B cell (primary cell): ENCODE results near the gene MFN1. TPM values are rescaled to one million over a fixed set of nuclear protein-coding genes. Genes with fewer than 3 reads are reported as not detected.
A peak's percentile ranks its signal among the peaks of the same experiment; 100 is the strongest.

ENCODE experiments used
- ATAC-seq: fragments of 200-7000 bp; cut with Tn5 transposase; one replicate; pipeline ENCODE4 v1.10.0; 2021; ENCODE audit warnings: low read depth, mild to moderate bottlenecking, moderate number of reproducible peaks, moderate library complexity
- CTCF ChIA-PET: fragments of 350-600 bp; sonication (Branson Sonifier 250); formaldehyde crosslinking; loops from one replicate; lab custom pipeline; 2021; ENCODE audit warnings: antibody characterized with exemption, inconsistent platforms; lab: Charles Lee
- POLR2A ChIA-PET: fragments of 350-600 bp; sonication (Branson Sonifier 250); formaldehyde crosslinking; loops from one replicate; lab custom pipeline; 2021; ENCODE audit warnings: antibody characterized with exemption; lab: Charles Lee
- DNase-seq: peaks from one replicate; pipeline ENCODE4 v3.0.0; 2013
- H2AFZ ChIP-seq: 2 replicates; pipeline ENCODE4 v1.6.1; 2012; ENCODE audit warnings: mild to moderate bottlenecking, low read depth, low read length; ENCODE audit not compliant: insufficient read depth, poor library complexity, severe bottlenecking
- H3K27ac ChIP-seq, 2 donors: 1 replicate in 1 of 2; 2 replicates in 1 of 2; pipeline ENCODE4 v1.5.1; 2012 to 2013; ENCODE audit warnings: low read length in 2 of 2, mild to moderate bottlenecking in 2 of 2, moderate library complexity in 1 of 2
- H3K27me3 ChIP-seq, 4 experiments: fragments of 200-600 bp in 1 of 4; sonication (generic) in 1 of 4; replicated peaks in 1 of 4; 1 replicate in 2 of 4; 2 replicates in 2 of 4; pipeline versions ENCODE4 v1.6.1 to v1.7.0; 2013 to 2016; ENCODE audit warnings: low read length in 3 of 4, mild to moderate bottlenecking in 2 of 4, mixed read lengths in 1 of 4, moderate library complexity in 1 of 4; ENCODE audit not compliant: insufficient read depth in 4 of 4, control insufficient read depth in 3 of 4; ENCODE audit errors: control extremely low read depth in 1 of 4
- H3K36me3 ChIP-seq, 2 experiments: replicated peaks in 1 of 2; 1 replicate in 1 of 2; 2 replicates in 1 of 2; pipeline versions ENCODE4 v1.6.1 to v1.7.1; 2013; ENCODE audit warnings: low read length in 1 of 2; ENCODE audit not compliant: insufficient read depth in 2 of 2, control insufficient read depth in 1 of 2; ENCODE audit errors: control extremely low read depth in 1 of 2, extremely low read depth in 1 of 2
- H3K4me1 ChIP-seq, 2 donors: fragments of 200-600 bp in 1 of 2; sonication (generic) in 1 of 2; 1 replicate in 1 of 2; 2 replicates in 1 of 2; pipeline versions ENCODE4 v1.5.1 to v1.6.1; 2013 to 2017; ENCODE audit warnings: low read length in 2 of 2; ENCODE audit not compliant: control insufficient read depth in 2 of 2, insufficient read depth in 2 of 2
- H3K4me2 ChIP-seq: replicated peaks from 2 replicates; pipeline ENCODE3; 2012; ENCODE audit warnings: mild to moderate bottlenecking, low read depth, low read length; ENCODE audit not compliant: poor library complexity, severe bottlenecking
- H3K4me3 ChIP-seq, 5 experiments: fragments of 200-600 bp in 1 of 5; sonication (generic) in 1 of 5; 1 replicate in 3 of 5; 2 replicates in 2 of 5; pipeline versions ENCODE4 v1.5.1 to v1.7.0; 2011 to 2016; ENCODE audit warnings: low read length in 4 of 5, mild to moderate bottlenecking in 4 of 5, low read depth in 2 of 5, control low read depth in 1 of 5, moderate library complexity in 1 of 5; ENCODE audit not compliant: insufficient read depth in 1 of 5; ENCODE audit errors: control extremely low read depth in 1 of 5, extremely low read depth in 1 of 5
- H3K79me2 ChIP-seq: fragments of 200-600 bp; sonication (generic); one replicate; pipeline ENCODE4 v1.6.0; 2016; ENCODE audit warnings: low read length; ENCODE audit not compliant: control insufficient read depth, insufficient read depth
- H3K9ac ChIP-seq: fragments of 200-600 bp; sonication (generic); 2 replicates; pipeline ENCODE4 v1.6.1; 2017; ENCODE audit warnings: mild to moderate bottlenecking, low read length, moderate library complexity
- H3K9me3 ChIP-seq, 3 donors: one replicate each; pipeline versions ENCODE4 v1.6.1 to v1.7.1; 2013; ENCODE audit warnings: low read length in 2 of 3; ENCODE audit not compliant: control insufficient read depth in 2 of 3, insufficient read depth in 1 of 3; ENCODE audit errors: control extremely low read depth in 1 of 3
- H4K20me1 ChIP-seq: 2 replicates; pipeline ENCODE4 v1.6.0; 2012; ENCODE audit warnings: mild to moderate bottlenecking, low read length; ENCODE audit not compliant: insufficient read depth, control insufficient read depth, poor library complexity, severe bottlenecking
- H3K27ac Mint-ChIP-seq: one replicate; pipeline ENCODE4 v1.8.0; 2021; ENCODE audit warnings: mixed read lengths
- H3K27me3 Mint-ChIP-seq: one replicate; pipeline ENCODE4 v1.8.0; 2021; ENCODE audit warnings: mixed read lengths
- H3K4me1 Mint-ChIP-seq: one replicate; pipeline ENCODE4 v1.8.0; 2021; ENCODE audit warnings: mixed read lengths
- H3K4me3 Mint-ChIP-seq: one replicate; pipeline ENCODE4 v1.8.0; 2021; ENCODE audit warnings: mixed read lengths
- H3K9me3 Mint-ChIP-seq: one replicate; pipeline ENCODE4 v1.8.0; 2022; ENCODE audit warnings: mixed read lengths; ENCODE audit not compliant: insufficient read depth
- CTCF ChIP-seq: fragments of 200-600 bp; IDR thresholded peaks from one replicate; pipeline ENCODE4 v1.8.0; 2022; ENCODE audit warnings: antibody characterized with exemption, mild to moderate bottlenecking
- EZH2 ChIP-seq: IDR thresholded peaks from 2 replicates; pipeline ENCODE4 v1.6.1; 2012; ENCODE audit warnings: borderline replicate concordance, low read depth, mild to moderate bottlenecking, moderate library complexity, low read length; ENCODE audit not compliant: insufficient read depth, poor library complexity, severe bottlenecking
- WGBS: methylation state at CpG from one replicate; pipeline ENCODE4 v1.1.5; 2013; ENCODE audit warnings: missing lambda C conversion rate; ENCODE audit not compliant: insufficient coverage; 5-methylcytosine and 5-hydroxymethylcytosine counted together
- intact Hi-C: fragments of 100-400 bp; cut with micrococcal nuclease; formaldehyde crosslinking; loops from one replicate; pipeline ENCODE4 v1.10.0; 2022
- polyA plus RNA-seq: library from polyadenylated mRNA; depleted of rRNA; stranded (reverse); fragments of >200 nt; gene quantifications from 2 replicates; pipeline ENCODE4 v1.2.3, GENCODE V29; 2012
- total RNA-seq, 2 donors: library from RNA; stranded (reverse); fragments of 120-200 nt in 1 of 2; gene quantifications; 1 replicate in 1 of 2; 2 replicates in 1 of 2; pipeline versions ENCODE4 v1.2.3 to v1.2.4, GENCODE V29; 2013 to 2022

Gene MFN1
- total and polyA plus RNA-seq, 2 donors (not counting 1 experiment from before 2014, with no cell fraction given), result 26.0 to 108 TPM

GRCh38 chr3:179421500-179421899 lies 74.0 kb downstream of the MFN1 start:
- Histone ChIP-seq H3K4me1 (no peaks in the 10 kb centered on the region), H3K9ac (no peak overlapping the region), H3K79me2 (peaks cover 12% of the 10 kb centered on the region), H3K4me2 (no peak overlapping the region), H3K4me3 (no peak overlapping the region), H3K36me3 (peaks cover 15 to 35% of the 10 kb centered on the region in 2 experiments), H3K27ac (no peak overlapping the region), H3K9me3 (no peaks in the 10 kb centered on the region), H4K20me1 (peaks cover 2% of the 10 kb centered on the region), H3K27me3 (no peaks in the 10 kb centered on the region), H2AFZ (no peak overlapping the region)
- intact Hi-C loops, result loop anchor here (1.0 kb wide), 1 partner anchor 137 kb away; no protein-coding TSS in a partner anchor
- peak; percentile 50 for DNase-seq
- Mint-ChIP-seq H3K27me3 (no peaks in the 10 kb centered on the region), H3K4me3 (no peak overlapping the region), H3K9me3 (no peaks in the 10 kb centered on the region), H3K27ac (no peak overlapping the region), H3K4me1 (no peaks in the 10 kb centered on the region)
- TF ChIP-seq EZH2, result no peak
- peak; percentile 30 for TF ChIP-seq CTCF
- ChIA-PET CTCF (interaction anchor here (0.8 to 1.8 kb wide), 9 partner anchors 10 to 406 kb away, joined by 3 to 24 read pairs (median 4); partner anchors contain the start of gene ACTL6A), POLR2A (no interaction called here)
- no CpG with 5 or more reads among the region's 2 CpGs for WGBS
- no peak for ATAC-seq

DNA sequence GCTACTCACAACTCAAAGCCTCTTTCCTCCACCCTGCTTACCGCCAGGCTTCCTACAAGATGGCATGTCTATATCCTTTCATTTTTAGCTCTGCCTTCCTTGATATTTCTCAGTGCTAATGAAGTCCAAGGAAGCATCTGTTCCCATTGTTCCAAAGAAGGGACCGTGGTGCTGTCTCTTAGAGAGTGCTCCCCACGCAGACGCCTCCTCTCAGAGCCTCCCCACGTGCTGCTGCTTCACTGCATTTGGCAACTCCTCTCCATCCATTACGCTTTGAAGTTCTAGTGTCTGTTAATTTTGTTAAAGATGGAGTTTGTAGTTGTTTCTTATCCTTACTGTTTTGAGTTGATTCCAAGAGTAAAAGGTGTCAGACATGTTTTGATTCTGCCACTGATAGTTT lies 77.6 kb downstream of the MFN1 start:
- peaks cover 15% of the 10 kb centered on the region for H3K4me1 Mint-ChIP-seq
- Histone ChIP-seq H4K20me1 (peaks cover 20% of the 10 kb centered on the region), H3K27ac (no peak overlapping the region), H2AFZ (no peak overlapping the region), H3K4me1 (no peaks in the 10 kb centered on the region), H3K4me2 (no peak overlapping the region), H3K79me2 (peaks cover 48% of the 10 kb centered on the region), H3K36me3 (peaks cover 10 to 24% of the 10 kb centered on the region in 2 experiments), H3K9me3 (no peaks in the 10 kb centered on the region), H3K4me3 (no peak overlapping the region), H3K27me3 (no peaks in the 10 kb centered on the region), H3K9ac (no peak overlapping the region)
- no peaks in the 10 kb centered on the region for H3K27me3 Mint-ChIP-seq
- no peak overlapping the region for H3K4me3 Mint-ChIP-seq
- TF ChIP-seq EZH2, result no peak
- TF ChIP-seq CTCF, result no peak
- intact Hi-C loops, result no loop called here
- DNase-seq (no peak), ATAC-seq (no peak)
- WGBS, result 100% methylated on average over 5 of the region's 6 CpGs
- ChIA-PET POLR2A (no interaction called here), CTCF (interaction anchor here (0.6 kb wide), 1 partner anchor 19 kb away, joined by 3 read pairs; no protein-coding TSS in a partner anchor)
- H3K27ac Mint-ChIP-seq, result no peak overlapping the region
- no peaks in the 10 kb centered on the region for H3K9me3 Mint-ChIP-seq
